ENCODE results near the gene WASF2. TPM values are rescaled to one million over a fixed set of nuclear protein-coding genes. Genes with fewer than 3 reads are reported as not detected.

WASF2 gene
- total and polyA plus RNA-seq, 2 of the 13 experiments (the other 11 are each of a cell fraction or from before 2014, with no cell fraction given): 10.4 to 27.7 TPM

- no peak for TF ChIP-seq ZNF318 (CRISPR knock-in tag; IDR thresholded peaks at IDR 0.05)
- TF ChIP-seq GLI4 (CRISPR knock-in tag; IDR thresholded peaks at IDR 0.05; ENCODE audit: borderline replicate concordance): 0 out of 2 replicates have a peak, but pooled peaks have one; percentile 50
- TF ChIP-seq NAIF1 (CRISPR knock-in tag; IDR thresholded peaks at IDR 0.05; ENCODE audit: borderline replicate concordance): 0 out of 2 replicates have a peak, but pooled peaks have one; percentile 23
- no peak for TF ChIP-seq MLLT10 (CRISPR knock-in tag; IDR thresholded peaks at IDR 0.05)
- no peak for TF ChIP-seq MYNN (CRISPR knock-in tag; IDR thresholded peaks at IDR 0.05; ENCODE audit: low read depth)
- TF ChIP-seq AGO2 (optimal IDR thresholded peaks at IDR 0.05; ENCODE audit: low read depth, low read length): peak; percentile 19
- no peak for TF ChIP-seq SIX1 (CRISPR knock-in tag; IDR thresholded peaks at IDR 0.05; ENCODE audit: borderline replicate concordance)
- TF ChIP-seq GABPB1 (CRISPR knock-in tag; IDR thresholded peaks at IDR 0.05): no peak
- TF ChIP-seq ZNF274 (CRISPR knock-in tag; IDR thresholded peaks at IDR 0.05): peak; percentile 56
- TF ChIP-seq ZFP36 (IDR thresholded peaks at IDR 0.05; ENCODE audit: borderline replicate concordance, low read depth, low read length, partially characterized antibody): no peak
- 0 out of 2 replicates have a peak, but pooled peaks have one; percentile 13 for TF ChIP-seq ZNF263 (CRISPR knock-in tag; IDR thresholded peaks at IDR 0.05)
- TF ChIP-seq PAX8 (CRISPR knock-in tag; IDR thresholded peaks at IDR 0.05; ENCODE audit: borderline replicate concordance): no peak
- no peak for TF ChIP-seq ZNF605 (CRISPR knock-in tag; IDR thresholded peaks at IDR 0.05)
- peak; percentile 32; the same call in 1 of the 2 replicates for TF ChIP-seq ZNF574 (CRISPR knock-in tag; IDR thresholded peaks at IDR 0.05)
- peak; percentile 65; the same call in 1 of the 2 replicates for TF ChIP-seq ZNF121 (CRISPR knock-in tag; IDR thresholded peaks at IDR 0.05)
- TF ChIP-seq ZNF207 (IDR thresholded peaks at IDR 0.05; ENCODE audit: borderline replicate concordance): no peak
- no peak for TF ChIP-seq TRIM24 (CRISPR knock-in tag; IDR thresholded peaks at IDR 0.05)
- no peak for TF ChIP-seq NFE2L2 (IDR thresholded peaks at IDR 0.05; ENCODE audit: low read length)
- no peak for TF ChIP-seq CBFB (CRISPR knock-in tag; IDR thresholded peaks at IDR 0.05)
- 0 out of 2 replicates have a peak, but pooled peaks have one; percentile 12 for TF ChIP-seq RAD21 (CRISPR knock-in tag; IDR thresholded peaks at IDR 0.05)
- peak; percentile 52; the same call in 1 of the 2 replicates for TF ChIP-seq NCOA1 (CRISPR knock-in tag; IDR thresholded peaks at IDR 0.05)
These were observed 31.4 kb upstream of the WASF2 start (continued) for GRCh38 chr1:27521336-27521831.
